ENCODE results near the gene ZC4H2. TPM values are rescaled to one million over a fixed set of nuclear protein-coding genes. Genes with fewer than 3 reads are reported as not detected.
"Not testable (repeated sequence)": the region's sequence is repeated elsewhere in the genome, so short reads cannot be mapped to it uniquely, and the experiment has no call there.

The ZC4H2 gene
- total RNA-seq, 4 donors from 2014 or later: 7.3 to 20.7 (median 15.8) TPM

- TF ChIP-seq EP300 (IDR thresholded peaks at IDR 0.05): no peak
- no peak for TF ChIP-seq POLR2A (IDR thresholded peaks at IDR 0.05)
- ATAC-seq: no peak
Observed at GRCh38 chrX:64925480-64925879, 50.8 kb downstream of the ZC4H2 start.

GRCh38 chrX:64908121-64908520 lies 68.1 kb downstream of the ZC4H2 start:
- TF ChIP-seq EP300 (IDR thresholded peaks at IDR 0.05) (no peak), POLR2A (IDR thresholded peaks at IDR 0.05) (no peak), CTCF (IDR thresholded peaks at IDR 0.05) (no peak), POLR2AphosphoS5 (IDR thresholded peaks at IDR 0.05) (no peak)
- H3K36me3 ChIP-seq: peaks cover 0 to 10% of the 10 kb centered on the region in 2 donors
- H3K9me3 ChIP-seq: no peaks in the 10 kb centered on the region
- ATAC-seq: no peak
- no peaks in the 10 kb centered on the region for H3K4me1 ChIP-seq
- 69% methylated on average over 2 of the region's 5 CpGs; no CpG with 5 or more reads in 1 of the 2 donors for WGBS, 2 donors (ENCODE audit: low coverage in 1 of 2)
- H3K27me3 ChIP-seq: no peaks in the 10 kb centered on the region
- no peak overlapping the region for H3K27ac ChIP-seq
- no peak overlapping the region for H3K4me3 ChIP-seq

More at GRCh38 chrX:64925480-64925879, 50.8 kb downstream of the ZC4H2 start:
- H3K27ac ChIP-seq: no peak overlapping the region
- peaks cover 0 to 5% of the 10 kb centered on the region in 2 donors for H3K36me3 ChIP-seq
- H3K4me1 ChIP-seq: no peaks in the 10 kb centered on the region
- H3K27me3 ChIP-seq: no peaks in the 10 kb centered on the region
- H3K4me3 ChIP-seq: no peak overlapping the region
- 46 to 100% methylated on average over 1 of the region's 1 CpG for WGBS, 2 donors (ENCODE audit: low coverage in 1 of 2)
- H3K9me3 ChIP-seq: peaks cover 0 to 7% (median 0%) of the 10 kb centered on the region in 3 donors

DNA sequence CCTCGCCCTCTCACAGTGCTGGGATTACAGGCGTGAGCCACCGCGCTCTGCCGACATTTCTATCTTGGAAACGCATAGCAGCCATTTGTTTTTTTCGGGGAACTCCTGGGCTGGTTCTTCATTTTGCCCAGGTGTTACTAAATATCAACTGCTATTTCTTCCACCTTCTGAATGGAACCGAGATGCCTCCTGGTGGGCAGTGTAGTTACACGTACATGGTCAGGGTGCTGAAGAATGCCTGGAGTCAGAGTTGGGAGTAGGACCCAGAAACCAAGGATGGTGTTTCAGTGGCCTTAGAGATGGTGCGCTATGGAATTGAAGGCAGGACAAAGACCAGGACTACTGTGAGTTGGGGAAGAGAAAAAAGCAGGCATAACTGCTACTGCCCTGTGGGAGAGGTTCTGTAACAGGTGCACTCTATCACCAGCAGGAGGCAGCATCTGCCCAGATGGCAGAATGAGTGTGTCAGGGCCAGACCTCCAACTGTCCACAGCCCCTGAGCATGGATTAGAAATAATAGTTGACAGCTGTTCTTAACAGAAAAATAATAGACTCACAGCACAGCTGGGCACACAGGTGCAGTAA lies 81.7 kb downstream of the ZC4H2 start:
- no peak overlapping the region for H3K27ac ChIP-seq
- H3K27me3 ChIP-seq: no peaks in the 10 kb centered on the region
- no peaks in the 10 kb centered on the region for H3K4me1 ChIP-seq
- H3K36me3 ChIP-seq: no peaks in the 10 kb centered on the region
- TF ChIP-seq EP300 (IDR thresholded peaks at IDR 0.05) (no peak), CTCF (IDR thresholded peaks at IDR 0.05) (peak in 3 of 4 experiments; percentile 15 to 58 (median 31))
- ATAC-seq: no peak
- WGBS, 2 donors (ENCODE audit: low coverage in 1 of 2): 86% methylated on average over 7 of the region's 10 CpGs; no CpG with 5 or more reads in 1 of the 2 donors
- no peaks in the 10 kb centered on the region for H3K9me3 ChIP-seq
- no peak overlapping the region for H3K4me3 ChIP-seq

GRCh38 chrX:64885850-64886249 lies 90.4 kb downstream of the ZC4H2 start:
- no peak for ATAC-seq
- TF ChIP-seq POLR2AphosphoS5 (IDR thresholded peaks at IDR 0.05) (no peak), CTCF (IDR thresholded peaks at IDR 0.05) (peak in 1 of 4 experiments; percentile 49), EP300 (IDR thresholded peaks at IDR 0.05) (no peak), POLR2A (IDR thresholded peaks at IDR 0.05) (no peak)
- Histone ChIP-seq H3K4me1 (no peaks in the 10 kb centered on the region), H3K4me3 (no peak overlapping the region), H3K27me3 (no peaks in the 10 kb centered on the region), H3K27ac (no peak overlapping the region), H3K9me3 (no peaks in the 10 kb centered on the region), H3K36me3 (no peaks in the 10 kb centered on the region)

GRCh38 chrX:64878709-64879108 lies 97.5 kb downstream of the ZC4H2 start:
- H3K9me3 ChIP-seq, H3K27ac ChIP-seq, H3K4me1 ChIP-seq, ATAC-seq, H3K4me3 ChIP-seq, H3K36me3 ChIP-seq, H3K27me3 ChIP-seq: not testable (repeated sequence)
- 75 to 80% methylated on average over 2 to 3 of the region's 12 CpGs for WGBS, 2 donors (ENCODE audit: low coverage in 1 of 2)

DNA sequence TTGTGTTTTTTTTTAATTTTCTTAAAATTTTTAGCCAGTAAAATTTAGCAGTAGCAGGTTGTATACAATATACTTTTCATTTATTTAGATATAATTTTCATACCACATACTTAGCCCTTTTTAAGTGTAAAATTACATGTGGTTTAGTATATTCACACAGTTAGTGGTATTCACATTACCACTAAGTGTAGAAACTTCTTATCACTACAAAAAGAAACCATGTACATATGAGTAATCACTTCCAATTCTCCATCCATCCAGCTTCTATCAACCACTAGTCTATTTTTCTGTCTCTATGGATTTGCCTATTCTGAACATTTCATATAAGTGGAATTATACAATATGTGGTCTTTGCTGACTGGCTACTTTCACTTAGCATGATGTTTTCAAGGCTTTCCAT lies 109.0 kb downstream of the ZC4H2 start:
- no peaks in the 10 kb centered on the region for H3K27me3 ChIP-seq
- no peak overlapping the region for H3K27ac ChIP-seq
- ATAC-seq: no peak
- no peak overlapping the region for H3K4me3 ChIP-seq
- no peaks in the 10 kb centered on the region for H3K4me1 ChIP-seq
- TF ChIP-seq POLR2A (IDR thresholded peaks at IDR 0.05) (no peak), EP300 (IDR thresholded peaks at IDR 0.05) (no peak), CTCF (IDR thresholded peaks at IDR 0.05) (no peak), POLR2AphosphoS5 (IDR thresholded peaks at IDR 0.05) (no peak)
- no peaks in the 10 kb centered on the region for H3K9me3 ChIP-seq
- no peaks in the 10 kb centered on the region for H3K36me3 ChIP-seq
